ENCODE data around the gene CHRND.

The CHRND gene

DNA sequence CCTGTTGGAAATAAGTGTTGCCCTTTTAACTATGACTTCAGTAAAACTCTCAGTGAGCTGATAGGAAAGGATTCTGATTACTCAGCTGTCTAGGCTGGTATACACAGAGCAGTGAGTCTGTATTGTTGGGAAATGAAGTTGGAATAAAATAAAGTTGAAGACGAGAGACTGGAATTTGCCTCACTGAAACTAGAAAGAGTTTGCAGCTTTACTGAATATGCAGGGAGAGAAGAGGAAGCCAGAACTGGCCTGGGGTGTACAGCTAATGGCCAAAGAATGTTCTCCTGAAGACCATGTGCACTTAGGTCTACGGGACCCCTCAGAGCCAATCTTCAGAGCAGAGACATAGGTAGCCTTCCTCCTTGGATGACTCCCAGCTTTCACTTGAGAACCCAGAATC is 51.0 kb downstream of the CHRND start:
- DNase-seq (ENCODE audit: low read depth): no peak

DNA sequence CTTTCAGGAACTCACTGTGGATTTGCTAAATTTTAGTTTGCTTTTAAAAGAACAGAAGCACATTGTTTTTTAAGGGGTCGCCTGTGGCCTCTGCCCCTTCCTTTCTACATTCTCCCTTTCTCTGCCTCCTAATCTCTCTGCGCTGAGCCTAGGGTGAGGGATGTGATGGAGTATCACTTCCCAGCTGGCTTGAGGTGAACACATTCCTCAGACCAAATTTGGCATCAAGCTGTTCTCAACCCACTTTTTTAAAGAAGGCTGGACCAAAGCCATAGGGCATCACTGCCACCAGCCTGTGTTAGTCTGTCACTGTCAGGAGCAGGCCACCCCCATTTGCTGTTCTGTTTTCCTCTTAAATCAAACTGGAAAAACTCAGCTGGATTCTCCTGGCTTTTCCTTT is 51.9 kb downstream of the CHRND start:
- no peak for DNase-seq (ENCODE audit: low read depth)

DNA sequence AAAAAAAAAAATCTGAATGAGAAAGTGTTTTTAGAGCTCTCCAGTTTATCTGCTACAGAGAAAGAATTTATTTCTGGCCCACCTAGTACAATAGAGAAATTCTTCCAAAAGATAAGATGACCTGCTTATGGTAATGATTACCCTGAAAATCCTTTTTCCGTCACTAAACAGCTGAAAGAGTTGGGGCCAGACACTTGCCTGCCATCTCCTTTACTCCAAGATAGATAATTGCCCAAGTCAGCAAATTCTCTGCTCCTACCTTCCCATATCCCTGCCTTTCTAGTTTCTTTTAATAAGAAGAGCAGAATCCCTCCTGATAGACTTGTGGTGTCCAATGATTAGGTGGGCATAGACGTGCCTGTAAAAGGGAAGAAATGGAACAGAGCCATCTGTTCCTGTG is 52.7 kb downstream of the CHRND start:
- DNase-seq (ENCODE audit: low read depth): no peak

- no peak for DNase-seq (ENCODE audit: low read depth)
These were observed 54.7 kb downstream of the CHRND start for GRCh38 chr2:232580648-232580981.

DNA sequence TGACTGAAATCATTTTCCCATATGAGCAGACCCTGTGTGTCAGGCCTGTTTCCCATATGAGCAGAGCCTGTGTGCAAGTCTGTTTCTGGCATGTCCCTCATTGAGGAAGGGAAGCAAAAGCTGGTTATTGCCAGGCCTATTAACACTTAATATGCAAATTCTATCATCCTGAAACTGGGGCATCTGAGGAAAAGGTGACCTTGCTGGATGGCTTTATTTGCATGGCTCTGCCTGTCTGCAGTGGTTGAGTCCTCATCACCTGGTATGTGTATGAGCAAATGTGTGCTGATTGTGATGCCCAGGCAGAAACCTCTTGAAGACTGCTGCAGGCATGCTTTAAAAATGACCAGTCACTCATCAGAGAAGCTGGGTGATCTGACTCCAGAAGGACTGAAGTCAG is 55.8 kb downstream of the CHRND start:
- DNase-seq (ENCODE audit: low read depth): no peak

GRCh38 chr2:232584238-232584637 is 58.3 kb downstream of the CHRND start:
- no peak for DNase-seq (ENCODE audit: low read depth)
